K562 (cell line): ENCODE results near the gene AFDN. TPM values are rescaled to one million over a fixed set of nuclear protein-coding genes. Genes with fewer than 3 reads are reported as not detected.

ENCODE experiments used
- BACH1 ChIP-seq: fragments of 200-800 bp; sonication (Bioruptor generic); IDR thresholded peaks from 2 replicates; pipeline ENCODE4 v1.6.1; 2016; ENCODE audit warnings: missing genetic modification characterization, missing compliant biosample characterization
- CBX8 ChIP-seq: fragments of 200-600 bp; sonication (generic); IDR thresholded peaks from 2 replicates; pipeline ENCODE4 v1.6.1; 2012; ENCODE audit warnings: borderline replicate concordance, mixed run types, low read depth, mild to moderate bottlenecking, moderate library complexity, mixed read lengths, low read length, control low read depth, inconsistent platforms; ENCODE audit not compliant: poor library complexity, severe bottlenecking; ENCODE audit errors: extremely low read depth
- CSDE1 ChIP-seq, 2 experiments: fragments of 450-650 bp; IDR thresholded peaks; 2 replicates each; pipeline ENCODE4 v1.6.1; 2016; ENCODE audit warnings: mild to moderate bottlenecking in 1 of 2
- ELF2 ChIP-seq: fragments of 250-450 bp; sonication (Bioruptor Pico); IDR thresholded peaks from 2 replicates; pipeline ENCODE4 v1.5.0; 2021; ENCODE audit warnings: mild to moderate bottlenecking
- ILK ChIP-seq: fragments of 450-650 bp; IDR thresholded peaks from 2 replicates; pipeline ENCODE4 v1.6.1; 2016; ENCODE audit warnings: missing genetic modification characterization, low read depth, mild to moderate bottlenecking, missing compliant biosample characterization, moderate library complexity, borderline replicate concordance
- LARP7 ChIP-seq: fragments of 450-650 bp; IDR thresholded peaks from 2 replicates; pipeline ENCODE4 v1.6.1; 2016
- LCOR ChIP-seq: sonication (generic); formaldehyde crosslinking; IDR thresholded peaks from 2 replicates; pipeline ENCODE4 v1.8.0; 2022; ENCODE audit warnings: mild to moderate bottlenecking, missing genetic modification reagents
- NONO ChIP-seq, 2 experiments: fragments of 200-400 bp in 1 of 2; fragments of 450-650 bp in 1 of 2; formaldehyde crosslinking in 1 of 2; IDR thresholded peaks; 2 replicates each; pipeline ENCODE4 v1.6.1; 2017; ENCODE audit warnings: low read depth in 2 of 2, mild to moderate bottlenecking in 2 of 2, moderate library complexity in 2 of 2, low read length in 1 of 2
- RCOR1 ChIP-seq, 2 experiments: IDR thresholded peaks; 2 replicates each; pipeline ENCODE4 v1.6.1; 2012; ENCODE audit warnings: low read depth in 2 of 2, low read length in 2 of 2, borderline replicate concordance in 1 of 2, improper control_type of control experiment in 1 of 2
- RFX7 ChIP-seq: fragments of 250-450 bp; sonication (Bioruptor Pico); IDR thresholded peaks from 2 replicates; pipeline ENCODE4 v1.5.1; 2021; ENCODE audit warnings: mild to moderate bottlenecking
- ZBTB7A ChIP-seq: IDR thresholded peaks from 2 replicates; pipeline ENCODE4 v1.6.1; 2011; ENCODE audit warnings: low read depth, mild to moderate bottlenecking, low read length, moderate library complexity, borderline replicate concordance; ENCODE audit not compliant: control insufficient read depth
- ZFP30 ChIP-seq: fragments of 250-450 bp; sonication (Bioruptor Pico); IDR thresholded peaks from 2 replicates; pipeline ENCODE4 v1.8.0; 2022; ENCODE audit warnings: moderate library complexity, mild to moderate bottlenecking, inconsistent platforms, borderline replicate concordance
- ZNF589 ChIP-seq: fragments of 200-800 bp; sonication (Bioruptor generic); IDR thresholded peaks from 2 replicates; pipeline ENCODE4 v1.6.1; 2016; ENCODE audit warnings: low read depth, missing genetic modification characterization, missing compliant biosample characterization
- ZNF79 ChIP-seq: fragments of 250-450 bp; sonication (Bioruptor Pico); IDR thresholded peaks from 2 replicates; pipeline ENCODE4 v1.4.0; 2020; ENCODE audit warnings: low read depth, mild to moderate bottlenecking, moderate library complexity
- polyA plus RNA-seq, 8 experiments: library from polyadenylated mRNA; depleted of rRNA in 4 of 8; stranded (reverse) in 5 of 8; unstranded in 3 of 8; fragments of >200 nt; fragmentation: Nextera tagmentation in 2 of 8; fragmentation: Illumina TruSeq in 1 of 8; extraction: Ambion mirVana in 2 of 8; extraction: Trizol in 1 of 8; gene quantifications; 2 replicates each; pipeline versions ENCODE4 v1.2.1 to v1.2.3, GENCODE V29; 2011 to 2014; ENCODE audit warnings: inconsistent platforms in 1 of 8, missing spikeins in 1 of 8
- total RNA-seq, 7 experiments: library from RNA; depleted of rRNA in 6 of 7; stranded (reverse); fragments of >200 nt in 6 of 7; fragmentation: Illumina TruSeq in 2 of 7; extraction: Trizol in 2 of 7; gene quantifications; 2 replicates each; pipeline versions ENCODE4 v1.2.1 to v1.2.3, GENCODE V29; 2011 to 2021; ENCODE audit warnings: low replicate concordance in 1 of 7
- TF ChIP-seq, protein P1 (sequence below): fragments of 450-650 bp; IDR thresholded peaks from 2 replicates; pipeline ENCODE4 v1.6.1; 2016; ENCODE audit warnings: antibody characterized with exemption
- TF ChIP-seq, protein P2 (sequence below): IDR thresholded peaks from 2 replicates; pipeline ENCODE4 v1.6.1; 2011; ENCODE audit not compliant: insufficient read length; ENCODE audit errors: extremely low read depth
- TF ChIP-seq, protein P3 (sequence below): sonication (generic); formaldehyde crosslinking; IDR thresholded peaks from 2 replicates; pipeline ENCODE4 v1.4.0; 2020; ENCODE audit warnings: mild to moderate bottlenecking, missing genetic modification reagents
- TF ChIP-seq, protein P4 (sequence below): fragments of 250-450 bp; sonication (Bioruptor Pico); IDR thresholded peaks from 2 replicates; pipeline ENCODE4 v1.5.0; 2021
- TF ChIP-seq, protein P5 (sequence below): fragments of 450-650 bp; IDR thresholded peaks from 2 replicates; pipeline ENCODE4 v1.6.1; 2017; ENCODE audit warnings: mild to moderate bottlenecking, moderate library complexity

The AFDN gene
- total and polyA plus RNA-seq, 9 of the 15 experiments (the other 6 are each of a cell fraction or from before 2014, with no cell fraction given): 7.2 to 129 (median 105) TPM

DNA sequence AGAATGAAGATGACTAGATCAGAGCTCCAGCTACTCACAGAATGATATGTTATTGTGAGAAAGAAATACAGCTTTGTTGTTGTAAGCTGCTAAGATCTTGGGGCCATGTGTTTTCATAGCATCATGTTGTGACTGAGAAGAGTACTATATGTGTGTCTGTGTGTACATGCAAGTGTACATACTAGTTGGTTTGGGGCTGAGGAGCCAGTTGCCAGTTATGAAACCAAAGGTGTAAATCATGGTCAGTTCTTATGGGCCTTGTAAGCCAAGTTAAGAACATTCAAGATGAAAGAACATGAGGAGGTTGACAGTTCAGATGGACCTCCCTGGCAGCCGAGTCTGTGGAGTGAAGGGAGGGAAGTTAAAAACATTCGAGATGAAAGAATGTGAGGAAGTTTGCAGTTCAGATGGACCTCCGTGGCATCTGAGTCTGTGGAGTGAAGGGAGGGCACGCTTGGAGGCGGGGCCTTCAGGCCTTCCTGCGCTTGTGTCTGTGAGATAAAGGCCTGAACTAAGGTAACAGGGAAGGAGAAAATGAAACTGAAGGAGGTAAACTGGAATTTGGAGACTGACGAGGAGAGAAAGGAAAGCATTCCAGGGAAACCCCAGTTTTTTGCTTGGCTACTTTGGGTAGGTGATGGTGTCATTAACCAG lies 13.9 kb downstream of the AFDN start (continued):
- TF ChIP-seq, protein P1, sequence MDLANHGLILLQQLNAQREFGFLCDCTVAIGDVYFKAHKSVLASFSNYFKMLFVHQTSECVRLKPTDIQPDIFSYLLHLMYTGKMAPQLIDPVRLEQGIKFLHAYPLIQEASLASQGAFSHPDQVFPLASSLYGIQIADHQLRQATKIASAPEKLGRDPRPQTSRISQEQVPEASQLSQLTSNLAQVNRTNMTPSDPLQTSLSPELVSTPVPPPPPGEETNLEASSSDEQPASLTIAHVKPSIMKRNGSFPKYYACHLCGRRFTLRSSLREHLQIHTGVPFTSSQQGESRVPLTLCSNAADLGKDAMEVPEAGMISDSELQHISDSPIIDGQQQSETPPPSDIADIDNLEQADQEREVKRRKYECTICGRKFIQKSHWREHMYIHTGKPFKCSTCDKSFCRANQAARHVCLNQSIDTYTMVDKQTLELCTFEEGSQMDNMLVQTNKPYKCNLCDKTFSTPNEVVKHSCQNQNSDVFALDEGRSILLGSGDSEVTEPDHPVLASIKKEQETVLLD: peak; percentile 58; the same call in 1 of the 2 replicates
- TF ChIP-seq RFX7 (CRISPR knock-in tag): no peak
- peak in 1 of 2 experiments; percentile 58; a peak in 2 of 4 replicates for TF ChIP-seq RCOR1 (IDR thresholded peaks at IDR 0.05; ENCODE audit: borderline replicate concordance in 1 of 2, low read depth in 2 of 2, low read length in 2 of 2)
- peak; percentile 37; the same call in 1 of the 2 replicates for TF ChIP-seq ZNF589 (CRISPR knock-in tag)
- TF ChIP-seq LARP7: no peak
- no peak for TF ChIP-seq ZNF79 (CRISPR knock-in tag)
- no peak for TF ChIP-seq ELF2 (CRISPR knock-in tag)
- no peak for TF ChIP-seq ZFP30 (CRISPR knock-in tag)
- TF ChIP-seq BACH1 (tag): no peak
- TF ChIP-seq ILK (tag): no peak
- TF ChIP-seq, protein P2, sequence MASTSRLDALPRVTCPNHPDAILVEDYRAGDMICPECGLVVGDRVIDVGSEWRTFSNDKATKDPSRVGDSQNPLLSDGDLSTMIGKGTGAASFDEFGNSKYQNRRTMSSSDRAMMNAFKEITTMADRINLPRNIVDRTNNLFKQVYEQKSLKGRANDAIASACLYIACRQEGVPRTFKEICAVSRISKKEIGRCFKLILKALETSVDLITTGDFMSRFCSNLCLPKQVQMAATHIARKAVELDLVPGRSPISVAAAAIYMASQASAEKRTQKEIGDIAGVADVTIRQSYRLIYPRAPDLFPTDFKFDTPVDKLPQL: no peak
- TF ChIP-seq, protein P3, sequence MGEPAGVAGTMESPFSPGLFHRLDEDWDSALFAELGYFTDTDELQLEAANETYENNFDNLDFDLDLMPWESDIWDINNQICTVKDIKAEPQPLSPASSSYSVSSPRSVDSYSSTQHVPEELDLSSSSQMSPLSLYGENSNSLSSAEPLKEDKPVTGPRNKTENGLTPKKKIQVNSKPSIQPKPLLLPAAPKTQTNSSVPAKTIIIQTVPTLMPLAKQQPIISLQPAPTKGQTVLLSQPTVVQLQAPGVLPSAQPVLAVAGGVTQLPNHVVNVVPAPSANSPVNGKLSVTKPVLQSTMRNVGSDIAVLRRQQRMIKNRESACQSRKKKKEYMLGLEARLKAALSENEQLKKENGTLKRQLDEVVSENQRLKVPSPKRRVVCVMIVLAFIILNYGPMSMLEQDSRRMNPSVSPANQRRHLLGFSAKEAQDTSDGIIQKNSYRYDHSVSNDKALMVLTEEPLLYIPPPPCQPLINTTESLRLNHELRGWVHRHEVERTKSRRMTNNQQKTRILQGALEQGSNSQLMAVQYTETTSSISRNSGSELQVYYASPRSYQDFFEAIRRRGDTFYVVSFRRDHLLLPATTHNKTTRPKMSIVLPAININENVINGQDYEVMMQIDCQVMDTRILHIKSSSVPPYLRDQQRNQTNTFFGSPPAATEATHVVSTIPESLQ (CRISPR knock-in tag): 0 out of 2 replicates have a peak, but pooled peaks have one; percentile 90
- no peak for TF ChIP-seq CBX8
- TF ChIP-seq ZBTB7A: no peak
- TF ChIP-seq CSDE1 (IDR thresholded peaks at IDR 0.05): no peak; a peak in 1 of 4 replicates
- no peak; the same call in 1 of the 2 replicates for TF ChIP-seq LCOR (CRISPR knock-in tag)
- TF ChIP-seq, protein P4, sequence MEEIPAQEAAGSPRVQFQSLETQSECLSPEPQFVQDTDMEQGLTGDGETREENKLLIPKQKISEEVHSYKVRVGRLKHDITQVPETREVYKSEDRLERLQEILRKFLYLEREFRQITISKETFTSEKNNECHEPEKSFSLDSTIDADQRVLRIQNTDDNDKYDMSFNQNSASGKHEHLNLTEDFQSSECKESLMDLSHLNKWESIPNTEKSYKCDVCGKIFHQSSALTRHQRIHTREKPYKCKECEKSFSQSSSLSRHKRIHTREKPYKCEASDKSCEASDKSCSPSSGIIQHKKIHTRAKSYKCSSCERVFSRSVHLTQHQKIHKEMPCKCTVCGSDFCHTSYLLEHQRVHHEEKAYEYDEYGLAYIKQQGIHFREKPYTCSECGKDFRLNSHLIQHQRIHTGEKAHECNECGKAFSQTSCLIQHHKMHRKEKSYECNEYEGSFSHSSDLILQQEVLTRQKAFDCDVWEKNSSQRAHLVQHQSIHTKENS (CRISPR knock-in tag): no peak
- TF ChIP-seq NONO (IDR thresholded peaks at IDR 0.05; ENCODE audit: low read depth in 2 of 2, low read length in 1 of 2): no peak
- TF ChIP-seq, protein P5, sequence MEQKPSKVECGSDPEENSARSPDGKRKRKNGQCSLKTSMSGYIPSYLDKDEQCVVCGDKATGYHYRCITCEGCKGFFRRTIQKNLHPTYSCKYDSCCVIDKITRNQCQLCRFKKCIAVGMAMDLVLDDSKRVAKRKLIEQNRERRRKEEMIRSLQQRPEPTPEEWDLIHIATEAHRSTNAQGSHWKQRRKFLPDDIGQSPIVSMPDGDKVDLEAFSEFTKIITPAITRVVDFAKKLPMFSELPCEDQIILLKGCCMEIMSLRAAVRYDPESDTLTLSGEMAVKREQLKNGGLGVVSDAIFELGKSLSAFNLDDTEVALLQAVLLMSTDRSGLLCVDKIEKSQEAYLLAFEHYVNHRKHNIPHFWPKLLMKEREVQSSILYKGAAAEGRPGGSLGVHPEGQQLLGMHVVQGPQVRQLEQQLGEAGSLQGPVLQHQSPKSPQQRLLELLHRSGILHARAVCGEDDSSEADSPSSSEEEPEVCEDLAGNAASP: no peak
